GM10847 (cell line): ENCODE measurements around the gene PACSIN1.

ENCODE experiments used
- POLR2A ChIP-seq: IDR thresholded peaks from 2 replicates; pipeline ENCODE4 v1.6.1; 2011; ENCODE audit not compliant: insufficient read length; ENCODE audit errors: extremely low read depth

The PACSIN1 gene

GRCh38 chr6:34525431-34526175, 59.7 kb downstream of the PACSIN1 start:
- TF ChIP-seq POLR2A: no peak

DNA sequence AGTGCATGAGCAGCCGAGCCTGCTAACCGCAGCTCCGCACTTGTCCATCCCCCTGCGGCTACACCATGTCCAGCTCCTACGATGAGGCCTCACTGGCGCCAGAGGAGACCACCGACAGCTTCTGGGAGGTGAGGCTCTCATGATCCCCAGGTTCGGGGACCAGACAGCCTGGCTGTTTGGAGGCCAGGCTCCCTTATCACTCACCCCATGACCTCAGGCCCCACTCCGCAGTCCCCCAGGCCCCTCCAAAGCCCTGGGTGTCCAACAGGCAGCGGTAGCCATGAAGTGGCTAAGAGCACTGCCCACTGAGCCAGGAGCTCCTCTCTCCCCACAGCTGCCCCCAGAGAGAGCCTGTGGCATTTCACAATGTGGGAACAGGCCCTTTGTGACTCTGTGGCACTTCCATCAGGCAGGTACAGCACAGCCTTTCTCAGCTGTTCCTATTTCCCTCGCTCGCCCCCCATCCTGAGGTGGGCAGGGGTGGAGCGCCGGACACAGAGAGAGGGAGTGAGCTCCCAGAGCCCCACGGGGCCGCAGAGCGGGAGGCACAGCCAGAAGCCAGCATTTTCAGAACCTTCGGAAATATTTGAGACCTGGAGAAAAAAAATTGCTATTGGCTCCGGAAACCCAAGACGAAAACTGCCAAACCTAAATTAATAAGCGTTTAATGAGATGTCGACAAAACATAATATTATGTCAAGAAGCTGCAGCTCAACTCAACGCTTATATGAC, 60.5 kb downstream of the PACSIN1 start:
- TF ChIP-seq POLR2A: no peak

DNA sequence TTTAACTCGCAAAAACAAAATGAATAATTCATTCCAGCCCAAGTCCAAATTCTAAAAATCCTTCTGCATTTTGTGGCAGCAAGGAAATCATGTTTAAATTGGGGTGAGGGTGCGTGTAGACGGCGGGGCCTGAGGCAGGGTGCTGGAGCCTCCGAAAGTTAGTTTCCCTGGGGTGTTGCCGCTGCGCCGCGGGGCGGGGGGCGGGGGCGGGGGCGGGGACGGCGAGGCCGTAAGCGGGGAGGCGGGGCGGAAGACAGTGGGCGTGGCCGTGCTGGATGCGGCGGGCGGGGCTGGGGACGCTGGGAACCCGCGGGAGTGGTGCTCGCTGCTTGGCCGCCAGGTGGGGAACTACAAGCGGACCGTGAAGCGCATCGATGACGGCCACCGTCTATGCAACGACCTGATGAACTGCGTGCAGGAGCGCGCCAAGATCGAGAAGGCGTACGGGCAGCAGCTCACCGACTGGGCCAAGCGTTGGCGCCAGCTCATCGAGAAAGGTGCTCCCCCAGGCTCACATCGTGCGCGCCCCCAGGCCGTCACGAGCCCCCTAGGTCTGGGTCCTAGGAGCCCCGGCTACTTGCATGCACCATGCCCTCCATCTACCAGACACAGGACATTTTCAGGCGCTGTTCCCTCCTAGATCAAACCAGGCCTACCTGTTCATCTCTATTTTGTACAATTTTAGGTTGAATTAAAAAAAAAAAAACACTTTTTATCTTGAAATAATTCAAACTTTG, 61.3 kb downstream of the PACSIN1 start:
- no peak for TF ChIP-seq POLR2A

DNA sequence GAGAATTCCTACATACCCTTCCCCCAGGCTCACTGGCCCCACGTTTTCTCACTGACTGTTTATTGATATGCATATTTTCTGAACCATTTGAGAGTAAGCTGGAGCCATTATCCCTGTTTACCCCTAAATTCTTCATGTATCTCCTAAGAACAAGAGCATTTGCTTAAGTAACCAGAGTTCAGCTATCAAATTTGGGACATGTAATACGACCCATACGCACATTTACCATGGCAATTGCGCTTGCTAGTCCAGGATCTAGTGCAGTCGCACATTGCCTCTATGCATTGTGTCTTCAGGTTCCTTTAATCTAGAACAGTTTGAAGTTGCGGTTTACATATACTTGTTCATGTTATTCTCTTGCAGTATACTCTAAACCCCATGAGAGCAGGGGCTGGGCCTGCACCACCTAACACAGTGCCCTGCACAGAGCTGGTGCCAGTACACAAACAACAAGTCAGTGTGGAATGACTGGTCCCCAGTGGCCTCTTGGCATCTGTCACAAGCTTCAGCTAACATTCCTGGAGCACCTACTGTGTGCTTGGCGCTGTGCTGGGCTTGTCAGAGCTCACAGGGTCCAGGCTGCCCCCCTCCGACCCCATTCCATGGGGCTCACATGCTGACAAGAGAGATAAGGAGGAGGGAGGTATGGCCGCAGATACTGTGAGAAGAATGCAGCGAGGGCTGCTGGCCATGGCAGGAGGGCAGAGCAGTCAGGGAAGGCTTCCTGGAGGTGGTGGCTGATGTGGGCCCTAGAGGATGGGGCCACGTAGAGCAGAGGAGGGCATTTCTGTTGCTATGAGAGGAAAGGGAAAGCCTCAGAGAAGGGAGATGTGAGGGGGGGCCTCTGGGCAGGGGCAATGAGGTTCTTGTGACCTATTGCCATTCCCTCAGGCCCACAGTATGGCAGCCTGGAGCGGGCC, 62.1 kb downstream of the PACSIN1 start:
- TF ChIP-seq POLR2A: no peak

DNA sequence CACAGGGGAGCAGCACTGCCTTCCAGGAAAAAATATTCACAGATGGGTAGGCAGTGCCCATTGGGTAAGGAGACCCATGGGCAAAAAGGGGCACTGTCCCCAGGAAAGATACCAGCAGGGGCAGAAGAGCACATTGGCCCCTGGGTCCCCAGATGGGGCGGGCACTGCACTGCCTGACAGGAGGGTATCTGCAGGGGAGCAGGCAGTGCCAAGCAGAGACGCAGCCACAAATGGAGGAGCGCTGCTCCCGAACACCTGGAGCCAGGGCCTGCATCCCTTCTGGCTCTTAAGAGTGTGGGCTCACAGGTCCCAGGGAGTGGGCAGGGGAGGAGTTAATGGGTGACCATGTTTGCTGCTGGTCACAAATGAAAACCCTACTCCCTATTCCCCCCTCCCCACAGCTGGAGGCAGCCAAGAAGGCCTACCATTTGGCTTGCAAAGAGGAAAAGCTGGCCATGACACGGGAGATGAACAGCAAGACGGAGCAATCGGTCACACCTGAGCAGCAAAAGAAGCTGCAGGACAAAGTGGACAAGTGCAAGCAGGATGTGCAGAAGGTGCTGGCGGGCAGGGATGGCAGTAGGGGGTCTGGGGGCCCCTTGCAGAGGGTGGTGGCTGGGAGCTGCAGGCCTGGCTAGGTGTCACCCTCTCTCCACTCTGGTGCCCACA, 63.3 kb downstream of the PACSIN1 start:
- no peak for TF ChIP-seq POLR2A

DNA sequence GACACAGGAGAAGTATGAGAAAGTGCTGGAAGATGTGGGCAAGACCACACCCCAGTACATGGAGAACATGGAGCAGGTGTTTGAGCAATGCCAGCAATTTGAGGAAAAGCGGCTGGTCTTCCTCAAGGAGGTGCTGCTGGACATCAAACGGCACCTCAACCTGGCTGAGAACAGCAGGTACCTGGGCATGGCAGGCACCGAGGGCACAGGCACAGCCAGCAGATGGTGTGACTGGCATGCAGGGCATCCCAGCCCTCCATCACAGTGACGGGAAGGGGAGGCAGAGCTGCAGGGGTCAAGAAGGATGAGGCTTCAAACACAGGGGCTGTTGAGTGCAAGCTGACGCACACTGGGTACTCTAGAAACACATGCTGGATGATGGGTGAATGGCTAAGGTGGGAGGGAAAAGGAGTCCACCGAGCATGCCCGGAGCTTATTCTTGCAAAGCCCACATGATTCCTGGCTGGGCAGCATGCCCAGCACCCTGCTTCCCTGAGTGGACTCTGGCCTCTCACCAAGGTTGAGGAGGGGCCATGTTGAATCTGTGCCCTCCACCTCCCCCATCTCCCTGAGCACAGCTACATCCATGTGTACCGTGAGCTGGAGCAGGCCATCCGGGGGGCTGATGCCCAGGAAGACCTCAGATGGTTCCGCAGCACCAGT, 63.9 kb downstream of the PACSIN1 start:
- no peak for TF ChIP-seq POLR2A

- TF ChIP-seq POLR2A: no peak
Measured at GRCh38 chr6:34530753-34531365, 65.0 kb downstream of the PACSIN1 start.

DNA sequence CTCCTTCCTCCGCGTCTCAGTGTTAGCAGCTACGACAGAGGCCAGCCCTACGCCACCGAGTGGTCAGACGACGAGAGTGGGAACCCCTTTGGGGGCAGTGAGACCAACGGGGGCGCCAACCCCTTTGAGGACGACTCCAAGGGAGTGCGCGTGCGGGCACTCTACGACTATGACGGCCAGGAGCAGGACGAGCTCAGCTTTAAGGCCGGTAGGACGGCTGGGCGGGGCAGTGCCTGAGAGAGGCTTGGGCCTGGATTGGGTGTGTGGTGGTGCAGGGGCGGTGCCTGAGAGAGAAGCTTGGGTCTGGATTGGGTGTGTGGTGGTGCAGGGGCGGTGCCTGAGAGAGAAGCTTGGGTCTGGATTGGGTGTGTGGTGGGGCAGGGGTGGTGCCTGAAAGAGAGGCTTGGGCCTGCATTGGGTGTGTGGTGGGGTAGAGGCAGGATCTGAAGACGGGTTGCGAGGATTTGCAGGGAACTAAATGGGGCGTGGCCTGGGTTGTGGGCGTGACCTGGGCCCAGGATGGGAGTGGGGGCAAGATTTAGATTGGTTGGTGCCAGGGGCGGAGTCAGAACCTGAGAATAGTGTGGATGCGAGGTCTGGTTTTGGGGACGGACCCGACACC, 65.8 kb downstream of the PACSIN1 start:
- no peak for TF ChIP-seq POLR2A

- no peak for TF ChIP-seq POLR2A
Measured at GRCh38 chr6:34532230-34532629, 66.4 kb downstream of the PACSIN1 start.

DNA sequence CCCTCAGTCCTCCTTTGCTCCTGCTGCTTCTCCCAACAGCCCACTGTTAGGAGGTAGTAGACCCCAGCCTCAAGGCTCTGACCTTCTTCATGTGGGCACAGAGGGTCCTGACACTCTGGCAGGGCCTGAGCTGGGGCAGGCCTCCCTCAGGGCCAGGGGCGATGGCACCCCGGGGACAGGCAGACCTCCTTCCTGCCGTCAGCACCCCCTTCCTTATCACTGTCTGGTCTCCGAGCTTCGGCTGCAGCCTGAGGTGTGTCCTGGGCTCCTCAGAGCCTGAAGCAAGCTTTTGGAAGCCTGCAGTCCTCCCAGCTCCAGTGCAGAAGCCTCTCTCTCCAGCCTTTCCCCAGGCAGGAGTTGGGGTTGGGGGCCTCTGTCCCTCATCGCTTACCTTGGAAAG, 68.3 kb downstream of the PACSIN1 start:
- no peak for TF ChIP-seq POLR2A

- TF ChIP-seq POLR2A: no peak
Measured at GRCh38 chr6:34534656-34535055, 68.8 kb downstream of the PACSIN1 start.

DNA sequence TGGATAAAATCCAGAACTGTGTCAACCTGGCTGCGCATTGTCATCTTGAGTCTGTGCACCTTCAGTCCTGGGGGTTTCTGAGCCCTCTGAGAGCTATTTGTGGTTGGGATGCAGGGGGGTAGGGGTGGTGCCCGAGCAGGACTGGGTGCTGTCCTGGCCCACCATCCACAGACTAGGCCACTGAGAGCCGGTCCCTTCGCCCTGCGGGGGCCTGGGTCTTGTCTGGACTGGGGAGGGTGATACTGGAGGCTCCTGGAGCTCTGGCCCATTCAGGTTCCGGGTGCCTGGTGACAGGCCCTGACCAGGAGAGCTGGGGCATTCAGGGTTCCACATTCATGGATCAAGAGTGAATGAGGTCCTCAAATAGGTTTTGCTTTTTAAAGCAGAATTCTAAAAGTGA, 69.3 kb downstream of the PACSIN1 start:
- TF ChIP-seq POLR2A: no peak

GRCh38 chr6:34535646-34536045, 69.8 kb downstream of the PACSIN1 start:
- TF ChIP-seq POLR2A: no peak
